K562 (cell line): Measurements from ENCODE around the gene ITPA. TPM values are rescaled to one million over a fixed set of nuclear protein-coding genes. Genes with fewer than 3 reads are reported as not detected.

ENCODE experiments used
- ATAC-seq: fragments of 200-7000 bp; cut with Tn5 transposase; 3 replicates; pipeline ENCODE4 v1.9.1; 2020; ENCODE audit warnings: moderate library complexity
- BruUV-seq: library from RNA; stranded (reverse); fragments of 400-500 nt; replicated peaks from 2 replicates; lab custom pipeline; 2021; lab: Mats Ljungman, UMichigan
- CTCF ChIA-PET: fragments of 300-600 bp; formaldehyde crosslinking; extraction: SDS; loops from one replicate; lab custom pipeline; 2021; ENCODE audit warnings: low intra/inter-chr PET ratio; lab: Yijun Ruan, JAX
- POLR2A ChIA-PET: fragments of 300-600, 350-650 bp; sonication (Branson Sonifier 250); formaldehyde crosslinking; extraction: SDS; loops from one replicate; lab custom pipeline; 2021; ENCODE audit warnings: antibody characterized with exemption, inconsistent platforms; lab: Yijun Ruan, JAX
- DNase-seq, 4 experiments: peaks; one replicate each; pipeline versions ENCODE4 v3.0.0 to v3.0.0-alpha.2; 2011 to 2018; ENCODE audit warnings: low spot score in 3 of 4, mixed read lengths in 3 of 4; ENCODE audit errors: extremely low read depth in 1 of 4
- FAIRE-seq: peaks from 2 replicates; lab custom pipeline; 2011; peaks lifted over from hg19 to GRCh38; lab: Jason Lieb, UNC
- H2AFZ ChIP-seq: 2 replicates; pipeline ENCODE4 v1.6.0; 2011; ENCODE audit warnings: low read depth, low read length, control low read depth, inconsistent platforms
- H3K27ac ChIP-seq: fragments of 200-600 bp; 3 replicates; pipeline ENCODE4 v1.8.0; 2011; ENCODE audit warnings: low read depth, mild to moderate bottlenecking, control low read depth, inconsistent platforms, low read length, moderate library complexity, mixed read lengths; ENCODE audit errors: extremely low read depth
- H3K27me3 ChIP-seq, 2 experiments: fragments of 300-600 bp in 1 of 2; 2 replicates in 1 of 2; 3 replicates in 1 of 2; pipeline versions ENCODE4 v1.6.0 to v1.8.0; 2011; ENCODE audit warnings: inconsistent platforms in 2 of 2, low read length in 2 of 2, mild to moderate bottlenecking in 1 of 2, mixed read lengths in 1 of 2, moderate library complexity in 1 of 2; ENCODE audit not compliant: control insufficient read depth in 2 of 2, insufficient read depth in 2 of 2
- H3K36me3 ChIP-seq: fragments of 300-600 bp; 3 replicates; pipeline ENCODE4 v1.8.0; 2011; ENCODE audit warnings: mild to moderate bottlenecking, low read length, inconsistent platforms; ENCODE audit not compliant: control insufficient read depth, insufficient read depth
- H3K4me1 ChIP-seq, 2 experiments: fragments of 200-600 bp in 1 of 2; replicated peaks in 1 of 2; 2 replicates in 1 of 2; 3 replicates in 1 of 2; pipeline versions ENCODE4 v1.5.1 to v1.8.0; 2011; ENCODE audit warnings: inconsistent platforms in 2 of 2, low read length in 2 of 2, mild to moderate bottlenecking in 1 of 2, mixed read lengths in 1 of 2, moderate library complexity in 1 of 2; ENCODE audit not compliant: control insufficient read depth in 2 of 2, insufficient read depth in 2 of 2
- H3K4me2 ChIP-seq: 2 replicates; pipeline ENCODE4 v1.6.1; 2011; ENCODE audit warnings: low read length, control low read depth, inconsistent platforms, mixed read lengths; ENCODE audit not compliant: insufficient read depth
- H3K4me3 ChIP-seq: fragments of 200-600 bp; sonication (generic), shearing (Covaris generic); 2 replicates; pipeline ENCODE4 v1.5.1; 2016; ENCODE audit warnings: control low read depth, inconsistent platforms
- H3K79me2 ChIP-seq: fragments of 200-600 bp; 3 replicates; pipeline ENCODE4 v1.8.0; 2011; ENCODE audit warnings: low read length, inconsistent platforms; ENCODE audit not compliant: control insufficient read depth, insufficient read depth
- H3K9ac ChIP-seq, 2 experiments: 2 replicates each; pipeline versions ENCODE4 v1.6.0 to v1.6.1; 2011; ENCODE audit warnings: low read depth in 2 of 2, low read length in 2 of 2, control low read depth in 1 of 2, inconsistent platforms in 1 of 2, mild to moderate bottlenecking in 1 of 2, mixed read lengths in 1 of 2; ENCODE audit not compliant: insufficient read depth in 1 of 2
- H3K9me1 ChIP-seq: one replicate; pipeline ENCODE4 v1.6.0; 2011; ENCODE audit warnings: inconsistent platforms, mild to moderate bottlenecking, low read length, moderate library complexity; ENCODE audit not compliant: control insufficient read depth, insufficient read depth
- H3K9me3 ChIP-seq: replicated peaks from 2 replicates; pipeline ENCODE4 v1.5.1; 2011; ENCODE audit warnings: low read depth, low read length, inconsistent platforms; ENCODE audit not compliant: control insufficient read depth, insufficient read depth
- H4K20me1 ChIP-seq: replicated peaks from 2 replicates; pipeline ENCODE4 v1.6.1; 2011; ENCODE audit warnings: low read length, inconsistent platforms, mixed read lengths; ENCODE audit not compliant: control insufficient read depth, insufficient read depth
- GTF2B ChIP-seq: IDR thresholded peaks from 2 replicates; pipeline ENCODE4 v1.6.1; 2011; ENCODE audit not compliant: insufficient read length; ENCODE audit errors: extremely low read depth
- TRIM25 ChIP-seq: fragments of 450-650 bp; IDR thresholded peaks from 2 replicates; pipeline ENCODE4 v1.7.0; 2016; ENCODE audit warnings: borderline replicate concordance
- WGBS: fragments of 100-300 bp; shearing (Covaris generic); methylation state at CpG from one replicate; pipeline ENCODE4 v1.1.6; 2016; ENCODE audit warnings: low coverage, mixed read lengths; ENCODE audit not compliant: insufficient coverage; ENCODE audit errors: missing lambda C conversion rate; 5-methylcytosine and 5-hydroxymethylcytosine counted together
- in situ Hi-C: fragments of 300-500 bp; cut with MboI; formaldehyde crosslinking; loops from 4 replicates; pipeline ENCODE4 v1.15.0; 2018; ENCODE audit warnings: inconsistent platforms, mixed read lengths
- intact Hi-C: fragments of 100-400 bp; cut with micrococcal nuclease; formaldehyde crosslinking; loops from 2 replicates; pipeline ENCODE4 v1.14.2; 2022
- polyA plus RNA-seq, 8 experiments: library from polyadenylated mRNA; depleted of rRNA in 4 of 8; stranded (reverse) in 5 of 8; unstranded in 3 of 8; fragments of >200 nt; fragmentation: Nextera tagmentation in 2 of 8; fragmentation: Illumina TruSeq in 1 of 8; extraction: Ambion mirVana in 2 of 8; extraction: Trizol in 1 of 8; gene quantifications; 2 replicates each; pipeline versions ENCODE4 v1.2.1 to v1.2.3, GENCODE V29; 2011 to 2014; ENCODE audit warnings: inconsistent platforms in 1 of 8, missing spikeins in 1 of 8
- total RNA-seq, 7 experiments: library from RNA; depleted of rRNA in 6 of 7; stranded (reverse); fragments of >200 nt in 6 of 7; fragmentation: Illumina TruSeq in 2 of 7; extraction: Trizol in 2 of 7; gene quantifications; 2 replicates each; pipeline versions ENCODE4 v1.2.1 to v1.2.3, GENCODE V29; 2011 to 2021; ENCODE audit warnings: low replicate concordance in 1 of 7

The ITPA gene
- total and polyA plus RNA-seq, 9 of the 15 experiments (the other 6 are each of a cell fraction or from before 2014, with no cell fraction given): 5.0 to 79.7 (median 36.7) TPM

GRCh38 chr20:3262566-3262965 lies 53.3 kb downstream of the ITPA start (continued):
- TF ChIP-seq TRIM25: no peak

DNA sequence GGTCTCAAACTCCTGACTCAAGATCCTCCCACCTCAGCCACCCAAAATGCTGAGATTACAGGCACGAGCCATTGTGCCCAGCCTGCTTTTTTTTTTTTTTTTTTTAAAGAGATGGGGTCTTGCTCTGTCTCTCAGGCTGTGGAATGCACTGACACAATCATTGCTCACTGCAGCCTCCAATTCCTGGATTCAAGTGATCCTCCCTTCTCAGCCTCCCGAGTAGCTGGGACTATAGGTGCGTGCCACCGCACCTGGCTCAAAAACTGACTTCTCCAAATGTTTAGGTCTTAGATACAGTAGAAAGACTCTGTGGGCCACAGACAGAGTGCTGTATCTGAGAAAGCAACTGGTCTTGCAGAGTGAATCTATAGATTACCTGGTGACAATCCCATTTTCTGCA lies 60.8 kb downstream of the ITPA start:
- WGBS: no CpG with 5 or more reads among the region's 4 CpGs
- DNase-seq: no peak
- intact Hi-C loops: loop anchor here (10.0 kb wide), 1 partner anchor 215 kb away; no protein-coding TSS in a partner anchor
- Histone ChIP-seq H2AFZ (no peak overlapping the region), H3K79me2 (no peaks in the 10 kb centered on the region)
- TF ChIP-seq GTF2B: no peak
- TF ChIP-seq, all 486 proteins: peak for 0
- Histone ChIP-seq H4K20me1 (no peaks in the 10 kb centered on the region), H3K9me1 (no peaks in the 10 kb centered on the region), H3K9me3 (no peaks in the 10 kb centered on the region), H3K4me2 (no peak overlapping the region), H3K9ac (no peak overlapping the region), H3K4me1 (no peaks in the 10 kb centered on the region), H3K36me3 (no peaks in the 10 kb centered on the region), H3K4me3 (no peak overlapping the region), H3K27ac (no peak overlapping the region), H3K27me3 (no peaks in the 10 kb centered on the region)
- no peak for FAIRE-seq
- in situ Hi-C loops: no loop called here
- POLR2A ChIA-PET: no interaction called here
- no peak for ATAC-seq
- CTCF ChIA-PET: interaction anchor here (0.7 kb wide), 1 partner anchor 429 kb away, joined by 6 read pairs; no protein-coding TSS in a partner anchor
- no TSS peak for BruUV-seq
